ENCODE measurements around the gene COX10.

- TF ChIP-seq ZNF274 (IDR thresholded peaks at IDR 0.05; ENCODE audit: low read depth, low read length) (no peak), YY1 (IDR thresholded peaks at IDR 0.05; ENCODE audit: insufficient read depth, insufficient read length) (no peak), SUZ12 (IDR thresholded peaks at IDR 0.05; ENCODE audit: extremely low read depth, insufficient read depth, insufficient read length) (no peak)
Measured at GRCh38 chr17:14245002-14245401, 175.7 kb downstream of the COX10 start.

Measured in NT2/D1 (cell line).